Stimulated activated CD4-positive, alpha-beta T cell treated with anti-CD3 and anti-CD28 coated beads, TNF-alpha, amount 100 ng/mL, for 1 hour (primary cell): ENCODE results near the gene PDE7B.

Experiments used
- DNase-seq, 3 donors: peaks; one replicate each; pipeline ENCODE4 v3.0.0-alpha.2; 2020; ENCODE audit warnings: low read depth in 3 of 3, low spot score in 1 of 3

The PDE7B gene

GRCh38 chr6:136063096-136063495 lies 211.6 kb downstream of the PDE7B start:
- no peak for DNase-seq

DNA sequence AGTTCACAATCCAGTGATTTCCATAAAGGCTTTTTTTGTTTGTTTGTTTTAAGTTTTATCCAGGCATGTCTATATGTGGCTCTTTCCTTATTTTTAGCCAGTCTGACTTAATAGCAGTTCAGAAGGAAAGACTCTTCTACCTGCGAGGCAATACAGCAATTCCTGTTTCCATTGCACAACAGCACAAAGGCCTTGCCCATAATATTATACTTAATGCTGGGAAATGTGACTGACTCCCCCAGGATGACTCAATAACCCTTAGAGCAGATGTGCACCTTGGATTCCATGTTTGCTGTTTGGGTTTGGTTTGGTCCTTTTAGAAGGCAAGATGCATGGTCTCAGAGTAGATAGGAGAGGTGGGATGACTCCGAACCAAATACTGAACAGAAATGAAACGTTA lies 214.5 kb downstream of the PDE7B start:
- DNase-seq: no peak

DNA sequence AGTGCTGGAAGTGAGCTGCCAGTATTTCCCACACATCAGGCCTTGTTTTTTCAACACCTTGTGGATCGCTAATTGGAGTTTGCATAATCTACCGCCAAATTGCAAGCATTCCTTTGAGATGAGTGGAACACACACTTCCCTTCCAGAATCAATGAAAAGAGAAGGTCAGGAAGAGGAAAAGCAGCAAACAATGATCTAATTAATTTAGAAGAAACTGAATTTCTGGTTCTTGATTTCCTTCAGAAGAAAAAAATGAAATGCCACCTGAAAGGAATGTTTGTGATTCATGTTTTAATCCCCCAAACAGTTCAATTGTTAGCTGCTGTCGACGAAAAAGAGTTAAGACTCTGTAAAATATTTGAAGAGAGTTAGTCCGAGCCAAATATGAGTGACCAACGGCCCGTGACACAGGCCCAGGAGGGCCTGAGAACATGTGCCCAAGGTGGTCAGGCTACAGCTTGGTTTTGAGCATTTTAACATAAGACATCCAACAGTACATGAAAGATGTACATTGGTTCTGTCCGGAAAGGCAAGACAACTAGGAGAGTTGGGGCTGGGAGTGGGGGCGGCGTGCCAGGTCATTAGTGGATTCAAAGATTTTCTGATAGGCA lies 216.3 kb downstream of the PDE7B start:
- no peak for DNase-seq

- DNase-seq: no peak
These were observed 217.6 kb downstream of the PDE7B start for GRCh38 chr6:136069119-136069518.

DNA sequence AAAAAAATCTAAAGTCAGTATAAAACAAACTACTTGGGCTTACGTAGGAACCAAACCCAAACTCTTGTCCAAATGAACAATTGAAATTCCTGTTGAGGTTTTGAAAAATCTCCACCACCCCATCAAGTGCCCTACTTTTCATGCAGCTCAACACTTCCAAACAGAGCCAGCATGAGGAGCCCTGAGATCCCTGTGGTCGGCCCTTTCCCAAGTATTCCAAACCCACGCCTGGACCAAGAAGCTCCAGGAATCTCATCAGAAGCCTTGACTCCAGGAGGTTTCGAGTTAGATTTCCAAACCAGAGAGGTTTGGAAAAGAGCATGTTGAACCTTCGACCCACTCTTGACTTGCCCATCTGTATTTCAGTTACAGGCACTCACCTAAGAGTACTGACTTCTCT lies 219.3 kb downstream of the PDE7B start:
- no peak for DNase-seq

GRCh38 chr6:136072691-136073090 lies 221.2 kb downstream of the PDE7B start:
- no peak for DNase-seq

- DNase-seq: no peak
These were observed 221.7 kb downstream of the PDE7B start for GRCh38 chr6:136073216-136073615.

- DNase-seq: no peak
These were observed 225.0 kb downstream of the PDE7B start for GRCh38 chr6:136076496-136076895.

GRCh38 chr6:136077834-136078576 lies 226.5 kb downstream of the PDE7B start:
- DNase-seq: no peak

DNA sequence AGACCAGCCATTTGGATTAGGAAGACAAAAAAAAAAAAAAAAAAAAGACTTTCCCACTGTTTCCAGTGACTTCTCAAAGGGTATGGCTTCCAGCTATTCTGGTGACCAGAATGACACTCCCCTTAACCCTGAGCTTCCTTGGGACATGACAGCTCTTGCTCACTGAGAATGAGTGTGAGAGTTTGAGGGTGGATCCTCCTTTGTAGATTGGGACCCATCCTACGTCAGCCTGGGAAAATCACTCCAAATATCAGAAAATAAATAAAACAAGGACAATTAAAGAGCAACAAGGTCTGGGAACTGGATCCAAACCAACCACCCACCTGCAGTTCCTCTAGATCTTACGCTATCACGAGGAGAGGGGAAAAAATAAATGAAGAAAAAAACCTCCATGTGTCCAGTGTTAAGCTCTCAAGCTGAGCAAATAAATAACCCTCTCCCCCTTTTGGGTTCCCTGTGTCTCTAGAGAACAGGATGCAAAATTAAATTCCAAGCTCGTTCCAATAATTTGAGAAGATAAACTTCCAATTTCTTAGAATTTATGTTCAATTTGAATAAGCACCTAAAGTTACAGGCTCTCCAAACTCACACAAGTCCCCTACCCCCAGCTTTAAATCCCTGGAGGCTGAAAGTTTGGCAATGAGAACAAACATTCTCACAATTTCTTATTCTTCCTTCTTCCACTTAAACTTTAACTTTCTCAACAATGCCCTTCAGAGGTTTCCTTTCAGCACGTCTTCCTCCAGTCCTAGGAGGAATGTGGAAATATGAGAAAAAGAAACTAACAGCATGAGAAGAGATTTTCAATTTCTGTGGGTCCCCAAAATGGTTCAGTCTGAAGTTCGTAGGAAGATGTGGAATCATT lies 228.4 kb downstream of the PDE7B start:
- no peak for DNase-seq

GRCh38 chr6:136083540-136083939 lies 232.0 kb downstream of the PDE7B start:
- no peak for DNase-seq

DNA sequence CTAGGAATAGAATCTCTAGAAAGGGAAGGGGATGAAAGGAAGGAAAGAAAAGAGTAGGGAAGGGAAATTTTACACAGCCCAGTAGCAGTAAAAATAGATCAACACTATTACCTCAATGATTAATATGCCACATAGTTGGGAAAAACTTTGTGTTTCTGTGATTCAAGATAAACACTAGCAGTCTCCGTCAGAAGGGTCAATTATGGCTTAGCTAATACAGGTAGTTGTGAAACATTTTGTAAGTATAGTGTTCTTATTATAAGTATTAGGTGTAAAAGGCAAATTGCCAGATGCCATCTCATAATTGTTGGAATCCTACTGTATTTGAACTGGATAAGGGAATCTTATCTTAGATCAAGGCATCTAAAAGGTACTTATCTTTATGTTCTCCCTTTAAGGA lies 232.9 kb downstream of the PDE7B start:
- no peak for DNase-seq

- DNase-seq: no peak
These were observed 234.0 kb downstream of the PDE7B start for GRCh38 chr6:136085370-136086115.

DNA sequence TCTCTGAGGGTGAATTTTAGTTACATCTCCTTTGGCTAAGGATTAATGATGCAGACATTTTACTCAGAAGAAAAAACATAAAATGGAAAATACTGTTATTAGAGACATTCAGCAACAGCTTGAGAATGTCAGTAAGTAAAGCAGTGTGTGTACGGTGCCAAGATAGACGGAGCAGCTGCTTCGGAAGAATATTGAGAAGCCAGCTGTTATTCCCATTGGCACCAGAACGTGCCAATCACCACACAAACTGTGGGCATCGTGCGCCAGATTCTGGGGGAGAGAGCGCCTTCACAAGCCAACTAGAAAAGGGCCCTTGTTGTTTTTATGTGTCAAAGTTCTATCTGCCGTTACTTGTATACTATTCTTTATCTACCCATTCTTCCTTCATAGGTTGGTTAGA lies 235.2 kb downstream of the PDE7B start:
- no peak for DNase-seq

DNA sequence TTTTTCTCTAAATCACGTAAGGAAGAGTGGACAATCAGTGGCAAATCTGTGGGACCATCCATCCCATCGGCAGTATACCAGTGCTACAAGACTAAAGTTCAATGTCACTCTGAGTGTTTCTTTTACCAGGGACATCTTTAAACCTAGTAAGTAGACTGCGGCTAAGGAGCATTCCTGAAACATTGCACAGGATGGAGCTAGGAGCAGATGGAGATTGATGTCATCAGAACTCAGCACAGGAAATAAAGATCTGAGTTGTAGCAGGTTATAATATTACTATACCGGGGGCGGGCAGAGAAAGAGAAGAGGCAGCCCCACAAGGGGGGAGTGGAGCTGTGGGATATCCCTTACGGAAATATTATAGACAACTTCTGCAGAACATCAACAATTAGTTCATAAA lies 236.5 kb downstream of the PDE7B start:
- no peak for DNase-seq

- DNase-seq: no peak
These were observed 237.2 kb downstream of the PDE7B start for GRCh38 chr6:136088693-136089092.

DNA sequence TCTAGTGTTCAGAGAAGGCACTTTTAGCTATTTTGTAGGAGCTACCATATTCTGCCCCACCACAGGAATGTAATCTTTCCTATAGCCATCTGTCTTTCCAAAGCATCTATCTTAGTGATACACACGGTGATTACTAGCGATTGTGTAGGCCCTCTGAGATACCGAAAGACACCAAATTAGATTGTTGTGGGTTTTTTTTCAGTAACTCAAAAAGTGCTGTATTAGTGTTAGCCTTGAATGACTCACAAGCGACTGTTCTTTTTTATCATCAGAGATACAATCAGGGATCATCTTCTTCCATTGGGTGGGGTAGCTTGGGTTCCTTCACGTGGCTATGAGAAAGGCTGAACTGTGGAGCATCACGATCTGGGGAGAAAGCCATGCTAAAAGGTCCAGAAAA lies 238.4 kb downstream of the PDE7B start:
- no peak for DNase-seq

DNA sequence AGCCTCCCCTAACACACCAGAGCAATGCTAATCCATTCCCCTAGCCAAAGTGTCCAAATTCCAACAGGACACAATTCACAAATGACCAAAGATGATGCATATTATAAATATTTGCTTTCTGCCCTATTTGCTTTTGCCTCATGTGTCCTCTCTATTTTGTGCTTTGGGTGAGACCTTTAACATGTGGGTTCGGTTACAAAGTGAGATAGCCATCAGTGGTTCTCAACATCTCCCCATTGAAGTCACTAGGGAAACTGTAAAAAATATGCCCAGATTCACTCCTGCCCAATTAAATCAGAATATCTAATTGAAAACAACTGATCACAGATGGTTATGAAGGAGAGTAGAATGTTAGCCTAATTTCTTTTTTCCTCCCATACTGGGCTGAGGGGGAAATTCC lies 239.4 kb downstream of the PDE7B start:
- DNase-seq: no peak

GRCh38 chr6:136092897-136093296 lies 241.4 kb downstream of the PDE7B start:
- no peak for DNase-seq

DNA sequence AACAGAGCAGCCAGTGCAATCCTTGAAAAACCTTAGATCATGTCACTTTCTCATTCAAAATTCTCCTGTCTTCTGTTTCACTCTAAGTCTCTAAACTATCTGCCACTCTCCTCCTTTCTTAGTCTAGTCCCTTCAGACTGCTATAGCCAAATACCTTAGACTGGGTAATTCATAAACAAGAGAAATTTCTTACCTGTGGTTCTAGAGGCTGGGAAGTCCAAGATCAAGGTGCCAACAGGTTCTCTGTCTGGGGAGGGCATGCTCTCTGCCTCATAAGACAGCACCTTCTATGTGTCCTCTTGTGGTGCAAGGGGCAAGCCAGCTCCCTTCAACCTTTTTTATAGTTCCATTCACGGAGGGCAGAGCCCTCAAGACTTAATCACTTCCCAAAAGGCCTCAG lies 242.3 kb downstream of the PDE7B start:
- no peak for DNase-seq

GRCh38 chr6:136094812-136095211 lies 243.3 kb downstream of the PDE7B start:
- DNase-seq: no peak
